GM18499 (cell line): ENCODE results near the gene CDH22.

Experiments
- ATAC-seq: cut with Tn5 transposase; IDR thresholded peaks from one replicate; pipeline ENCODE4 v1.9.1; 2021; ENCODE audit warnings: moderate number of reproducible peaks; ENCODE audit not compliant: insufficient read depth, unreplicated experiment

The CDH22 gene

GRCh38 chr20:46157076-46157592, 151.2 kb downstream of the CDH22 start:
- ATAC-seq, result no peak

- no peak for ATAC-seq
These were observed 152.2 kb downstream of the CDH22 start for GRCh38 chr20:46156065-46156464.

GRCh38 chr20:46154796-46155195, 153.5 kb downstream of the CDH22 start:
- no peak for ATAC-seq

GRCh38 chr20:46154305-46154704, 154.0 kb downstream of the CDH22 start:
- no peak for ATAC-seq

GRCh38 chr20:46152824-46153586, 155.3 kb downstream of the CDH22 start:
- ATAC-seq, result no peak

- no peak for ATAC-seq
These were observed 156.4 kb downstream of the CDH22 start for GRCh38 chr20:46151936-46152335.

- no peak for ATAC-seq
These were observed 157.4 kb downstream of the CDH22 start for GRCh38 chr20:46150943-46151342.

- no peak for ATAC-seq
These were observed 159.7 kb downstream of the CDH22 start for GRCh38 chr20:46148313-46149208.

GRCh38 chr20:46145713-46146112, 162.6 kb downstream of the CDH22 start:
- ATAC-seq, result no peak

GRCh38 chr20:46144432-46145025, 163.8 kb downstream of the CDH22 start:
- ATAC-seq, result no peak

GRCh38 chr20:46142124-46142523, 166.2 kb downstream of the CDH22 start:
- no peak for ATAC-seq

GRCh38 chr20:46139908-46140482, 168.3 kb downstream of the CDH22 start:
- no peak for ATAC-seq

GRCh38 chr20:46139266-46139889, 168.9 kb downstream of the CDH22 start:
- no peak for ATAC-seq

GRCh38 chr20:46137816-46138215, 170.5 kb downstream of the CDH22 start:
- no peak for ATAC-seq

GRCh38 chr20:46135856-46136633, 172.3 kb downstream of the CDH22 start:
- ATAC-seq, result no peak

GRCh38 chr20:46134716-46135115, 173.6 kb downstream of the CDH22 start:
- no peak for ATAC-seq

GRCh38 chr20:46133886-46134654, 174.2 kb downstream of the CDH22 start:
- no peak for ATAC-seq

- no peak for ATAC-seq
These were observed 175.6 kb downstream of the CDH22 start for GRCh38 chr20:46132705-46133120.

GRCh38 chr20:46131396-46131795, 176.9 kb downstream of the CDH22 start:
- ATAC-seq, result no peak
